Measurements from ENCODE around the gene CFLAR. TPM values are rescaled to one million over a fixed set of nuclear protein-coding genes. Genes with fewer than 3 reads are reported as not detected.

CFLAR gene
- total and polyA plus RNA-seq, 9 of the 15 experiments (the other 6 are each of a cell fraction or from before 2014, with no cell fraction given): 27.5 to 102 (median 54.0) TPM

GRCh38 chr2:201074996-201075395 lies 41.0 kb upstream of the CFLAR start:
- CTCF ChIA-PET (ENCODE audit: low intra/inter-chr PET ratio): no interaction called here
- peaks cover 0 to 4% of the 10 kb centered on the region in 2 experiments; a peak in 2 of 5 replicates for H3K4me1 ChIP-seq (replicated peaks in 1 of 2; ENCODE audit: control insufficient read depth in 2 of 2, insufficient read depth in 2 of 2, low read length in 2 of 2)
- no peaks in the 10 kb centered on the region for H3K9me3 ChIP-seq (replicated peaks; ENCODE audit: control insufficient read depth, insufficient read depth, low read depth, low read length)
- intact Hi-C loops (cut with micrococcal nuclease) (loop anchor here (5.0 kb wide), 1 partner anchor 157 kb away; no protein-coding TSS in a partner anchor), in situ Hi-C loops (cut with MboI) (loop anchor here (10.0 kb wide), 1 partner anchor 170 kb away; no protein-coding TSS in a partner anchor)
- no peaks in the 10 kb centered on the region for H3K27me3 ChIP-seq (ENCODE audit: control insufficient read depth in 2 of 2, insufficient read depth in 2 of 2, low read length in 2 of 2)
- no peak overlapping the region for H2AFZ ChIP-seq (ENCODE audit: low read depth, low read length)
- peaks cover 16% of the 10 kb centered on the region; the same call in 1 of the 3 replicates for H3K36me3 ChIP-seq (ENCODE audit: control insufficient read depth, insufficient read depth, low read length)
- FAIRE-seq (no peak), DNase-seq (ENCODE audit: extremely low read depth in 1 of 4, low spot score in 3 of 4) (no peak), ATAC-seq (no peak)
- no peak overlapping the region for H3K27ac ChIP-seq (ENCODE audit: extremely low read depth, low read depth, low read length)
- no peaks in the 10 kb centered on the region for H4K20me1 ChIP-seq (replicated peaks; ENCODE audit: control insufficient read depth, insufficient read depth, low read length)
- peaks cover 59% of the 10 kb centered on the region for H3K79me2 ChIP-seq (ENCODE audit: control insufficient read depth, insufficient read depth, low read length)
- WGBS (ENCODE audit: insufficient coverage, low coverage, missing lambda C conversion rate): 73% methylated on average over 7 of the region's 7 CpGs
- no TSS peak for BruUV-seq (replicated peaks)
- no peak overlapping the region for H3K9ac ChIP-seq (ENCODE audit: insufficient read depth in 1 of 2, low read depth in 2 of 2, low read length in 2 of 2)
- POLR2A ChIA-PET: interaction anchor here (0.6 kb wide), 1 partner anchor 512 kb away, joined by 3 read pairs; no protein-coding TSS in a partner anchor
- no peak overlapping the region for H3K4me3 ChIP-seq
- H3K9me1 ChIP-seq (ENCODE audit: control insufficient read depth, insufficient read depth, low read length): no peaks in the 10 kb centered on the region
- H3K4me2 ChIP-seq (ENCODE audit: insufficient read depth, low read length): no peak overlapping the region
- no peak for TF ChIP-seq DEAF1 (CRISPR knock-in tag; IDR thresholded peaks at IDR 0.05)
- no peak for TF ChIP-seq DACH1 (IDR thresholded peaks at IDR 0.05; ENCODE audit: partially characterized antibody)
- no peak for TF ChIP-seq BMI1 (IDR thresholded peaks at IDR 0.05; ENCODE audit: low read length)
- no peak for TF ChIP-seq ETV6 (IDR thresholded peaks at IDR 0.05; ENCODE audit: borderline replicate concordance in 1 of 2, low read depth in 2 of 2, low read length in 1 of 2)
- no peak for TF ChIP-seq ETV6 (CRISPR knock-in tag; IDR thresholded peaks at IDR 0.05; ENCODE audit: borderline replicate concordance)
- TF ChIP-seq NCOA1 (IDR thresholded peaks at IDR 0.05; ENCODE audit: low read depth): no peak
- TF ChIP-seq ZNF407 (IDR thresholded peaks at IDR 0.05; ENCODE audit: low read depth): no peak
- no peak for TF ChIP-seq RFX5 (IDR thresholded peaks at IDR 0.05; ENCODE audit: low read depth, low read length)
- no peak for TF ChIP-seq CBX3 (IDR thresholded peaks at IDR 0.05; ENCODE audit: borderline replicate concordance in 1 of 2, low read length in 2 of 2)
- no peak for TF ChIP-seq SMARCC2 (IDR thresholded peaks at IDR 0.05; ENCODE audit: low read depth)
- TF ChIP-seq MYBL2 (IDR thresholded peaks at IDR 0.05; ENCODE audit: low read depth): no peak
- TF ChIP-seq MYBL2 (CRISPR knock-in tag; IDR thresholded peaks at IDR 0.05; ENCODE audit: borderline replicate concordance): no peak
- TF ChIP-seq ZNF436 (CRISPR knock-in tag; IDR thresholded peaks at IDR 0.05): no peak
- no peak for TF ChIP-seq FOXA1 (IDR thresholded peaks at IDR 0.05; ENCODE audit: borderline replicate concordance)
- TF ChIP-seq CAMTA2 (CRISPR knock-in tag; conservative IDR thresholded peaks at IDR 0.05): no peak

All from K562 (cell line).